Smooth muscle cell (in vitro differentiated cells): ENCODE data around the gene TCEA3. TPM values are rescaled to one million over a fixed set of nuclear protein-coding genes. Genes with fewer than 3 reads are reported as not detected.

ENCODE experiments used
- DNase-seq: peaks from one replicate; lab custom pipeline; 2025; ENCODE audit not compliant: unreplicated experiment; lab: John Stamatoyannopoulos, UW
- H2AFZ ChIP-seq: fragments of 200-600 bp; sonication (generic); 2 replicates; pipeline ENCODE4 v1.6.0; 2016; ENCODE audit warnings: antibody characterized with exemption, low read depth, mild to moderate bottlenecking
- H3F3A ChIP-seq: fragments of 200-600 bp; sonication (generic); 2 replicates; pipeline ENCODE4 v1.6.0; 2017; ENCODE audit warnings: antibody characterized with exemption, low read depth
- H3K27ac ChIP-seq: fragments of 200-600 bp; sonication (generic); 2 replicates; pipeline ENCODE4 v1.5.1; 2016; ENCODE audit warnings: low read depth, mild to moderate bottlenecking
- H3K27me3 ChIP-seq: fragments of 200-600 bp; sonication (generic); 2 replicates; pipeline ENCODE4 v1.6.1; 2016; ENCODE audit warnings: low read depth, mild to moderate bottlenecking
- H3K36me3 ChIP-seq: fragments of 200-600 bp; sonication (generic); 2 replicates; pipeline ENCODE4 v1.5.1; 2016; ENCODE audit warnings: low read depth
- H3K4me1 ChIP-seq: fragments of 200-600 bp; sonication (generic); 2 replicates; pipeline ENCODE4 v1.5.1; 2016; ENCODE audit warnings: low read depth
- H3K4me2 ChIP-seq: fragments of 200-600 bp; sonication (generic); 2 replicates; pipeline ENCODE4 v1.6.0; 2016; ENCODE audit warnings: mild to moderate bottlenecking
- H3K4me3 ChIP-seq: fragments of 200-600 bp; sonication (generic); 2 replicates; pipeline ENCODE4 v1.5.1; 2016; ENCODE audit warnings: mild to moderate bottlenecking
- H3K79me2 ChIP-seq: fragments of 200-600 bp; sonication (generic); 2 replicates; pipeline ENCODE4 v1.6.0; 2016; ENCODE audit warnings: low read depth, mild to moderate bottlenecking
- H3K9ac ChIP-seq: fragments of 200-600 bp; sonication (generic); 2 replicates; pipeline ENCODE4 v1.6.0; 2016; ENCODE audit warnings: low read depth
- H3K9me3 ChIP-seq: fragments of 200-600 bp; sonication (generic); replicated peaks from 2 replicates; pipeline ENCODE4 v1.5.1; 2016; ENCODE audit warnings: low read depth
- H4K20me1 ChIP-seq: fragments of 200-600 bp; sonication (generic); 2 replicates; pipeline ENCODE4 v1.6.0; 2016; ENCODE audit warnings: low read depth
- CTCF ChIP-seq: fragments of 200-600 bp; sonication (generic); IDR thresholded peaks from 2 replicates; pipeline ENCODE4 v1.5.1; 2017; ENCODE audit warnings: borderline replicate concordance, mild to moderate bottlenecking, antibody characterized with exemption; ENCODE audit not compliant: insufficient read depth, poor library complexity, severe bottlenecking
- WGBS: methylation state at CpG from one replicate; pipeline ENCODE4 v1.1.7; 2016; ENCODE audit warnings: low lambda C conversion rate; 5-methylcytosine and 5-hydroxymethylcytosine counted together
- polyA plus RNA-seq: library from polyadenylated mRNA; unstranded; fragments of >200 nt; fragmentation: Nextera tagmentation; extraction: Ambion mirVana; gene quantifications from 2 replicates; pipeline ENCODE4 v1.2.1, GENCODE V29; 2016
- total RNA-seq: library from RNA; depleted of rRNA; stranded (reverse); fragments of >200 nt; gene quantifications from 2 replicates; pipeline ENCODE4 v1.2.3, GENCODE V29; 2014

TCEA3 gene
- total and polyA plus RNA-seq, 2 experiments from 2014 or later, result 8.2 to 19.2 TPM

- no peak for DNase-seq
- no peaks in the 10 kb centered on the region for H3K79me2 ChIP-seq
- H2AFZ ChIP-seq, result no peak overlapping the region
- H3K4me1 ChIP-seq, result peaks cover 8% of the 10 kb centered on the region
- no peak overlapping the region for H3K4me2 ChIP-seq
- WGBS, result 40% methylated on average over 3 of the region's 3 CpGs
- H3F3A ChIP-seq, result no peaks in the 10 kb centered on the region
- no peak overlapping the region for H3K27ac ChIP-seq
- no peaks in the 10 kb centered on the region for H3K27me3 ChIP-seq
- H3K4me3 ChIP-seq, result no peak overlapping the region
- H3K9ac ChIP-seq, result no peak overlapping the region
- no peaks in the 10 kb centered on the region for H4K20me1 ChIP-seq
- no peaks in the 10 kb centered on the region for H3K9me3 ChIP-seq
- H3K36me3 ChIP-seq, result no peaks in the 10 kb centered on the region
- no peak for TF ChIP-seq CTCF
Observed at GRCh38 chr1:23354245-23354644, 70.3 kb downstream of the TCEA3 start.

- Histone ChIP-seq H3K4me3 (no peak overlapping the region), H4K20me1 (no peaks in the 10 kb centered on the region), H3F3A (no peaks in the 10 kb centered on the region), H3K4me1 (peaks cover 8% of the 10 kb centered on the region), H3K9ac (no peak overlapping the region), H3K9me3 (no peaks in the 10 kb centered on the region), H3K27me3 (no peaks in the 10 kb centered on the region), H3K4me2 (no peak overlapping the region), H3K27ac (no peak overlapping the region), H3K79me2 (no peaks in the 10 kb centered on the region), H2AFZ (no peak overlapping the region), H3K36me3 (no peaks in the 10 kb centered on the region)
- no peak for TF ChIP-seq CTCF
- 85% methylated on average over 1 of the region's 1 CpG for WGBS
- no peak for DNase-seq
Observed at GRCh38 chr1:23352096-23352695, 72.4 kb downstream of the TCEA3 start.

- H3K27me3 ChIP-seq, result peaks cover 4% of the 10 kb centered on the region
- no peak overlapping the region for H3K4me2 ChIP-seq
- H3K4me3 ChIP-seq, result no peak overlapping the region
- no peak for TF ChIP-seq CTCF
- H3K4me1 ChIP-seq, result peaks cover 24% of the 10 kb centered on the region
- no peak overlapping the region for H2AFZ ChIP-seq
- no peak for DNase-seq
- H3K27ac ChIP-seq, result no peak overlapping the region
- 97% methylated on average over 14 of the region's 14 CpGs for WGBS
- no peaks in the 10 kb centered on the region for H3K9me3 ChIP-seq
- peaks cover 9% of the 10 kb centered on the region for H3F3A ChIP-seq
- H4K20me1 ChIP-seq, result peaks cover 24% of the 10 kb centered on the region
- H3K36me3 ChIP-seq, result no peaks in the 10 kb centered on the region
- no peak overlapping the region for H3K9ac ChIP-seq
- H3K79me2 ChIP-seq, result peaks cover 31% of the 10 kb centered on the region
Observed at GRCh38 chr1:23345920-23346319, 78.6 kb downstream of the TCEA3 start.

- 53% methylated on average over 8 of the region's 8 CpGs for WGBS
- peaks cover 40% of the 10 kb centered on the region for H3K79me2 ChIP-seq
- no peak for TF ChIP-seq CTCF
- H3K36me3 ChIP-seq, result no peaks in the 10 kb centered on the region
- peak overlapping the region; percentile 95 for H3K4me3 ChIP-seq
- peak overlapping the region; percentile 100 for H3K27ac ChIP-seq
- peak overlapping the region; percentile 90 for H3K4me2 ChIP-seq
- H3K9ac ChIP-seq, result peak overlapping the region; percentile 99
- H2AFZ ChIP-seq, result peak overlapping the region; percentile 89
- peaks cover 33% of the 10 kb centered on the region for H3K4me1 ChIP-seq
- no peaks in the 10 kb centered on the region for H3K9me3 ChIP-seq
- no peak for DNase-seq
- peaks cover 33% of the 10 kb centered on the region for H4K20me1 ChIP-seq
- H3F3A ChIP-seq, result peaks cover 9% of the 10 kb centered on the region
- H3K27me3 ChIP-seq, result peaks cover 4% of the 10 kb centered on the region
Observed at GRCh38 chr1:23344987-23345472, 79.5 kb downstream of the TCEA3 start.
